OCI-LY3 (cell line): Measurements from ENCODE around the gene CTRL.

Experiments
- EZH2phosphoT487 ChIP-seq: fragments of 200-600 bp; shearing (Covaris generic); IDR thresholded peaks from 2 replicates; pipeline ENCODE4 v1.6.1; 2018; ENCODE audit warnings: antibody characterized with exemption, mixed run types, low read depth
- TF ChIP-seq, protein P1 (sequence below): fragments of 200-600, 300-600 bp; sonication (generic); IDR thresholded peaks from 2 replicates; pipeline ENCODE4 v1.5.1; 2014; ENCODE audit warnings: antibody characterized with exemption, low read length, low read depth

DNA sequence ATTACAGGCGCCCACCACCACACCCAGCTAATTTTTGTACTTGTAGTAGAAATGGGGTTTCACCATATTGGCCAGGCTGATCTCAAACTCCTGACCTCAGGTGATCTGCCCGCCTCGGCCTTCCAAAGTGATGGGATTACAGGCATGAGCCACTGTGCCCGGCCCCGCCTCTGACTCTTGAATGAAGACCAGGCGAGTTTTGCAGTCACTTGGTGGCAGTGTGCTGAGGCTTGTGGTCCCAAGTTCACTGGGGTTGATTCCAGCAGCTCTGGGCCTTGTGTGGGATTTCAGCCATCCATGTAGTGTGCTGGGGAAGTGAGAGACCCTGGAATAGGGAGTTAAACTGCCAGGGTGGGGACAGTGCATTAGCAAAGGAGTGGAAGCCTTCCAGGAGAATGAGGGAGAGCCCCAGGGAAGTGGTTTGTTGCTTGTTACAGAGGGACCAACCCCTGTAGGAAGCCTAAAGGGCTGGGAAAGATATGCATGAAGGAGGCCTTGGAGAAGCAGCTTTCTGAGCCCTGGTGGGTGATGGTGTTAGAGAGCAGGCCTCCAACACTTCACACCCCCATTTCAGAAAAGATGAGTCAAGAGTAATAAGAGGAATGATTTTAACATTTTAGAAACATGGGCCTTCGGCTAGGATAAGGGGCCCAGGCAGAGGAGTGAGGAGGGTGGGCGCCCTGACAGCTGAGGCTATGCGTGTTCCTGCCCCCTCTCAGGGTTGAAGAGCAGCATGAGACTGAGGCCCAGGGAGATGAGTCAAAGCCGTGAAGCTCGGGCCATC, 24.1 kb downstream of the CTRL start:
- TF ChIP-seq, protein P1, sequence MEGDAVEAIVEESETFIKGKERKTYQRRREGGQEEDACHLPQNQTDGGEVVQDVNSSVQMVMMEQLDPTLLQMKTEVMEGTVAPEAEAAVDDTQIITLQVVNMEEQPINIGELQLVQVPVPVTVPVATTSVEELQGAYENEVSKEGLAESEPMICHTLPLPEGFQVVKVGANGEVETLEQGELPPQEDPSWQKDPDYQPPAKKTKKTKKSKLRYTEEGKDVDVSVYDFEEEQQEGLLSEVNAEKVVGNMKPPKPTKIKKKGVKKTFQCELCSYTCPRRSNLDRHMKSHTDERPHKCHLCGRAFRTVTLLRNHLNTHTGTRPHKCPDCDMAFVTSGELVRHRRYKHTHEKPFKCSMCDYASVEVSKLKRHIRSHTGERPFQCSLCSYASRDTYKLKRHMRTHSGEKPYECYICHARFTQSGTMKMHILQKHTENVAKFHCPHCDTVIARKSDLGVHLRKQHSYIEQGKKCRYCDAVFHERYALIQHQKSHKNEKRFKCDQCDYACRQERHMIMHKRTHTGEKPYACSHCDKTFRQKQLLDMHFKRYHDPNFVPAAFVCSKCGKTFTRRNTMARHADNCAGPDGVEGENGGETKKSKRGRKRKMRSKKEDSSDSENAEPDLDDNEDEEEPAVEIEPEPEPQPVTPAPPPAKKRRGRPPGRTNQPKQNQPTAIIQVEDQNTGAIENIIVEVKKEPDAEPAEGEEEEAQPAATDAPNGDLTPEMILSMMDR = no peak
- TF ChIP-seq EZH2phosphoT487 = no peak
